Endothelial cell of coronary artery (primary cell): ENCODE measurements around the gene CD33. TPM values are rescaled to one million over a fixed set of nuclear protein-coding genes. Genes with fewer than 3 reads are reported as not detected.

ENCODE experiments used
- total RNA-seq: library from RNA; depleted of rRNA; stranded (reverse); fragments of >200 nt; gene quantifications from 2 replicates; pipeline ENCODE4 v1.2.3, GENCODE V29; 2014

Gene CD33
- total RNA-seq: not detected in 2 replicates

DNA sequence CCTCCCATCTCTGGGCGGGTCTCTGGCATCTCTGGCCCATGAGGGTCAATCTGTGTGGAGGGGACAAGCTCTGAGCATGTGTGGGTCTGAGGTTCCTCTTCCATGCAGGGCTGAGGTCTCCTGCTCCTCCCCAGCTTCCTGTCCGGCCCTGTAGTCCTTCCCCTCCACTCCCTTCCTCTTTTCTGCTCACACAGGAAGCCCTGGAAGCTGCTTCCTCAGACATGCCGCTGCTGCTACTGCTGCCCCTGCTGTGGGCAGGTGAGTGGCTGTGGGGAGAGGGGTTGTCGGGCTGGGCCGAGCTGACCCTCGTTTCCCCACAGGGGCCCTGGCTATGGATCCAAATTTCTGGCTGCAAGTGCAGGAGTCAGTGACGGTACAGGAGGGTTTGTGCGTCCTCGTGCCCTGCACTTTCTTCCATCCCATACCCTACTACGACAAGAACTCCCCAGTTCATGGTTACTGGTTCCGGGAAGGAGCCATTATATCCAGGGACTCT lies at the start of gene CD33:
Gene CD33, plus strand, starts transcription at position 183 of the 496 bp plus-strand sequence. Its CDS starts 39 bp downstream, at position 222.

DNA sequence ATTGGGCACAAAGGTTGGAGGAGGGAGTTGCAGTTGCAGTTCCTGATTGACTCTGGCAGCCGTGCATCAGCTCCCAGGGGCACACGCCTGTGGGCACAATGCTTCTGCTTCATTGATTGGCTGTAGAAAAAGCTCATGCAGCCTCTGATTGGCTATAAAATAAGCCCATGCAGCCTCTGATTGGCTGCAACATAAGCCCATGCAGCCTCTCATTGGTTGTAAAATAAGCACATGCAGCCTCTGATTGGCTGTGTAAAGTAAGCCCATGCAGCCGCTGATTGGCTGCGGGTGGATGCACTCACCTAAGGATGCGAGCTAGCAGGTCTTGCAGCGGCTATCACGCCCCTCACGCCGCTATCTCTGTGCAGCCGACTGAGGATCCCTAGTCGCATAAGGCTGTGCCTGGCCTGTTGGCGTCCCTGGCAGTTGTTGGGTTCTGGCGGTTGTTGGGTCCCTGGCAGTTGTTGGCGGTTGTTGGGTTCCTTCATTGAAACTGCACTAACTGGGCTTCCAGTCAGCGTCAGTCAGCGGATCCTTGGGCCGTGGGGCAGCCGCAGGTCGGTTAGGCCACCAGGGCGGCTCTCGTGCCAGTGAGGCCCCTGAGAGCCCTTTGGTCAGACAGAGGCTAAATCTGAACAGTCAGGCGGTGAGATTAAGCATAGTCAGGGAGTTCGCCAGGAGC lies 26.0 kb downstream of the CD33 start, which contains the start of gene SIGLECL1:
Gene SIGLECL1, plus strand, starts transcription at position 295 of the 682 bp plus-strand sequence. CDS start 12,993 bp downstream, outside the sequence.

Other genes starting within 250 kb of the CD33 start
- gene KLK7, start 241.2 kb upstream of the CD33 start, total RNA-seq: not detected in 2 replicates
- not detected in 2 replicates for gene KLK8, start 223.5 kb upstream of the CD33 start, total RNA-seq
- gene KLK10, start 205.4 kb upstream of the CD33 start, total RNA-seq: under 0.01 TPM in 1 of 2 replicates, not detected in the other
- gene KLK11, start 198.5 kb upstream of the CD33 start, total RNA-seq: not detected in 2 replicates
- gene KLK12, start 190.1 kb upstream of the CD33 start, total RNA-seq: not detected in 2 replicates
- not detected in 2 replicates for gene KLK13, start 160.0 kb upstream of the CD33 start, total RNA-seq
- gene KLK14, start 142.2 kb upstream of the CD33 start, total RNA-seq: 0.19 TPM in 1 of 2 replicates, not detected in the other
- 5.8 and 7.3 TPM in 2 replicates for gene CTU1, start 116.7 kb upstream of the CD33 start, total RNA-seq
- 0.09 TPM in 1 of 2 replicates, not detected in the other for gene SIGLEC9, start 100.2 kb upstream of the CD33 start, total RNA-seq
- under 0.01 TPM in 1 of 2 replicates, not detected in the other for gene SIGLEC7, start 82.8 kb upstream of the CD33 start, total RNA-seq
- not detected in 2 replicates for gene SIGLECL1, start 26.0 kb downstream of the CD33 start, total RNA-seq
- under 0.01 TPM in 1 of 2 replicates, not detected in the other for gene IGLON5, start 86.6 kb downstream of the CD33 start, total RNA-seq
- gene VSIG10L, start 117.1 kb downstream of the CD33 start, total RNA-seq: 0.18 and 0.19 TPM in 2 replicates
- gene ETFB, start 141.3 kb downstream of the CD33 start, total RNA-seq: 121 and 134 TPM in 2 replicates
- gene CLDND2, start 143.9 kb downstream of the CD33 start, total RNA-seq: 0.18 TPM in 1 of 2 replicates, not detected in the other
- not detected in 2 replicates for gene NKG7, start 147.6 kb downstream of the CD33 start, total RNA-seq
- not detected in 2 replicates for gene LIM2, start 162.9 kb downstream of the CD33 start, total RNA-seq
- gene C19orf84, start 165.5 kb downstream of the CD33 start, total RNA-seq: not detected in 2 replicates
- not detected in 2 replicates for gene SIGLEC10, start 192.6 kb downstream of the CD33 start, total RNA-seq
- gene SIGLEC8, start 233.4 kb downstream of the CD33 start, total RNA-seq: not detected in 2 replicates